ENCODE data around the gene FCSK.
A peak's percentile ranks its signal among the peaks of the same experiment; 100 is the strongest.

The FCSK gene

DNA sequence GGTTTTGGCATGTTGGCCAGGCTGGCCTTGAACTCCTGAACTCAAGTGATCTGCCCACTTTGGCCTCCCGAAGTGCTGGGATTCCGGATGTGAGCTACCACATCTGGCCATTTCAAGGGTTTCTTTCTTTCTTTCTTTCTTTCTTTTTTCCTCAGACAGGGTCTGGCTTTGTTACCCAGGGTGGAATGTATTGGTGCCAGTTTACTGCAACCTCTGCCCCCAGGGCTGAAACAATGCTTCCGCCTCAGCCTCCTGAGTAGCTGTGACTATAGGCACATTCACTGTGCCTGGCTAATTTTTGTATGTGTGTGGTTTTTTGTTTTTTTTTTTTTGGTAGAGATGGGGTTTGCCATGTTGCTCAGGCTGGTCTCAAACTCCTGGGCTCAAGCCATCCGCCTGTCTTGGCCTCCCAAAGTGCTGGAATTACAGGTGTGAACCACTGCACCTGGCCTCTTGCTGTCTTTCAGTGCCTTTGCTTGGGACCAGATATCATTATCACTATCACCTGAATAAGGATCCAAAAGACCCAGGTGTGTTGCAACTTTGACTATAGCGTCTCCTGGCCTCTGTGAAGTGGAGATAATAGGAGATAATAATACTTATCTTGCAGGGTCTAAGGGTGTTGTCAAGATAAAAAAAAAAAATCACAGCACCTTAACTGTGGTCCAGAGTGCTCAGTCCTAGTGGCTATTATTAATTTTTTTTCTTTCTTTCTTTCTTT is 3.2 kb downstream of the FCSK start:
- no peak for DNase-seq

DNA sequence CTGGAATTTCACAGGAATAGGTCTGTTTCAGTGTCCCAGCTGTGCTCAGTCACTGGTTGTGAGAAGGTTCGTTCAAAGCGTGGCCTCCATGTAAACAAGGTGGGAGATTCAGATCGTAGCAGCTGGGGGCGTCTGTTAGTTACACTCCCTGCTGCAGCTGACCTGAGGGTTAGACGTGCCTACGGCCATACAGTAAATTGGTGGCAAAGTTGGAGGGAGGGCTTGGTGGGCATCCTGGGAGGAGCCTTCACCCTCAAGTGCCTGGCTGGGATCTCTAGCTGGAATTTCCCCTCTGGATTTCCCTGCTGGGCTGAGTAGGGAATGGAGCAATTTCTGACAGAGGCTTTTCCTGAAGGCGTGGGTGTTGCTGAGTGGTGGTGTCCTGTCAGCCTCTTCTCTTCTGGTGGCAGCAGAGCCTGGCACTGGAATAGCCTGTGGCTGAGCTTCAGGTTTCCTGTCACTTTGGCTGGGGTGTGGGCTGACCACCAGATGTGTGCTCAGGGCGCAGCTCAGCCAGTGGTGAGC is 6.4 kb downstream of the FCSK start:
- DNase-seq = no peak

DNA sequence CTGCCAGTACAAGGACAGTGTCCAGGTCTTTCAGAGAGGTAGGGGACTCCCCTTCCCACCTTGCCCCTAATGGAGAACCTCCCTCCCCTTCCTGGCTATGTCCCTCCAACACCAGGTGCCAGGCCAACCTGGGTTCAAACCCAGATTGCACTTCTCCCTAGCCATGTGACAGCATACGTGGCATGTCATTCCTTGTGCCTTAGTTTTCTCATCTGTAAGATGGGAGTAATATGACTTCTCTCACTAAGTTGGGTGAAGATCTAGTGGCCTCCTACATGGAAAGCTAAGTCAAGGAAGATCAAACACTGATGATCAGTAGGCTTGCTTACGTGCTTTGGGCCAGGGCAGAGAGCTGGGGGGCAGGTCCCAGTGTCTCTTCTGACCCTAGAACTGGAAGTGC is 8.8 kb downstream of the FCSK start:
- no peak for DNase-seq

DNA sequence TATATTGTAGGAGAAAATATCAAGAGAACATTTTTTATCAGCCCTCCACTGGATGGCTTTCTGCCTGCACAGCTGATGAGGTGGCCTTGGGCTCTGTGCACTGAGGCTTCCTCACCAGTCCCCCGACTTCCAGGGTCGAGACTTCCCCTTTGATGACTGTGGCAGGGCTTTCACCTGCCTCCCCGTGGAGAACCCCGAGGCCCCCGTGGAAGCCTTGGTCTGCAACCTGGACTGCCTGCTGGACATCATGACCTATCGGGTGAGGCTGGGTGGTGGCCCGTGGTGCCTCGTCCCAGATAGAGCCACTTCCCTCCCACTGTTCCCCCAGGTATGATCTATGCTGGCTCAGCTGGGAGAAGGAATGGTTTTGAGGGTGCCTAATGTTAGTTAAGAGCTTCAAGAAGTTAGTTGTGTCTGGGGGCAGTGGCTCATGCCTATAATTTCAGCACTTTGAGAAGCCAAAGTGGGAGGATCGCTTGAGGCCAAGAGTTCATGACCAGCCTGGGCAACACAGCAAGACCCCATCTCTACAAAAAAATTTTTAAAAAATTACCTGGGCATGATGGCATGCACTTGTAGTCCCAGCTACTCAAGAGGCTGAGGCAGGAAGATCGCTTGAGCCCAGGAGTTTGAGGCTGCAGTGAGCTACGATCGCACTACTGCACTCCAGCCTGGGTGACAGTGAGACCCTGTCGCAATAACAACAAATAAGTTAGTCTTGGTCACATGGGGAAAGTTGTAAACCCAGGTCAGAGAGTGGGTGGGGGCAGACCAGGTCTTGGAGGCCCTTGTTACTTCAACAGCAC is 11.8 kb downstream of the FCSK start:
- DNase-seq = no peak

DNA sequence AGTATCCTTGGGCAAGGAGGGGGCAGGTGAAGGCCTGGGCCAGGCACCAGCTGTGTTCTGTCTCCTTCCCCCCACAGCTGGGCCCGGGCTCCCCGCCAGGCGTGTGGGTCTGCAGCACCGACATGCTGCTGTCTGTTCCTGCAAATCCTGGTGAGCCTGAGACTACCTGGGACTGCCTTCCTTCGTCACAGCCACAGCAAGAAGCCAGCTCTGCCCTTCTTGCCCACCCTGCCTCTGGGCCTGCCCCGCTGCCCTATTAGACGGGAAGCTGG is 12.3 kb downstream of the FCSK start:
- DNase-seq = no peak

DNA sequence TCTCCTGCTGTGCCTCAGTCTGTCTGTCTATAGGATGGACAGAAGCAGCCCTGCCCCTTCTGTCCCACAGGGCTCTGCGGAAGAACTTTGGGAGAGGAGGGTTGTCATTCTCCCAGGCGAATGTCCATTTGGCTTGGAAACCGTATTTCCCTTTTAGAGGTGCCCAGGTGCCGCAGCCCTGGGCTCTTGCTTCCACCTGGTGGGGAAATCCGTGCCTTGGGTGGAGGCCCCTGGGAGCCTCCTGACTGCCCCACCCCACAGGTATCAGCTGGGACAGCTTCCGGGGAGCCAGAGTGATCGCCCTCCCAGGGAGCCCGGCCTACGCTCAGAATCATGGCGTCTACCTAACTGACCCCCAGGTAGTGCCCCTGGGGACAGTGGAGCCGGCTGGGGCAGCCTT is 12.7 kb downstream of the FCSK start:
- DNase-seq = no peak

DNA sequence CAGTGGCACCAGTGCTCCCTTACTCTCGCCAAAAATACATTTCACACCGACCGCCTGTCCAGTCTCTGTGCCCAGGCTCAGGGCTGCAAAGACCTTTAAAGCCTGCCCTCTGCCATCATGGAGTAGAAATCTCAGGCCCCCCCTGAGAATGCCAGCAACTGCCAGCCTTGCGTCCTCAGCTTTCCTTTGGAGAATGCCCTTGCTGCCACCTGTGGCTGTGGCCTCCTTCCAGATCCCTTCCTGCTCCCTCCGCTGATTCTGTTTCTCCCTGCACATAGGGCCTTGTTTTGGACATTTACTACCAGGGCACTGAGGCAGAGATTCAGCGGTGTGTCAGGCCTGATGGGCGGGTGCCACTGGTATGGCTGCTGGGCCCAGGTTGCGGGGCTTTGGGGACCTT is 13.2 kb downstream of the FCSK start:
- no peak for DNase-seq

DNA sequence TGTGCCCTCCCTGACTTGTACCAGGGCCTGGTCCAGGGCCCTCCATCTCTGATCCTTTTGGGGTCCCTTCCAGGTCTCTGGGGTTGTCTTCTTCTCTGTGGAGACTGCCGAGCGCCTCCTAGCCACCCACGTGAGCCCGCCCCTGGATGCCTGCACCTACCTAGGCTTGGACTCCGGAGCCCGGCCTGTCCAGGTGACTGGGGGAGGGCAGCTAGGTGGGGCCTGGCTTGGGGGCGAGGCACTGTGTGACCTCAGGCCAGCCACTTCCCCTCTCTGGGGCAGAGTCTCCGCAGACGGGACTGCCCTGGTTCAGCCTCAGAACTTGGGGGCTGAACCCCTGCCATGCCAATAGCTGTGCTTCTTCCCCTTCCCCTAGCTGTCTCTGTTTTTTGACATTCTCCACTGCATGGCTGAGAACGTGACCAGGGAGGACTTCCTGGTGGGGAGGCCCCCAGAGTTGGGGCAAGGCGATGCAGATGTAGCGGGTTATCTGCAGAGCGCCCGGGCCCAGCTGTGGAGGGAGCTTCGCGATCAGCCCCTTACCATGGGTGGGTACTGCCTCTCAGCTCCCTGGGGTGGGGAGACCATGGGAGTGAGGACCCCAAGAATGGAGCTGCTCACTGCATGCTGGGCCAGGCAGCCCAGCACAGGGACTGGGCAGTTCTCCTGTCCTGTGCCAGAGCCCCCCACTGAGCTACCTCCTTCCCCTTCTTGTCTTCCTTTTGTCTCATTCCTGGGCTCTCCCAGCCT is 14.6 kb downstream of the FCSK start:
- DNase-seq = no peak

DNA sequence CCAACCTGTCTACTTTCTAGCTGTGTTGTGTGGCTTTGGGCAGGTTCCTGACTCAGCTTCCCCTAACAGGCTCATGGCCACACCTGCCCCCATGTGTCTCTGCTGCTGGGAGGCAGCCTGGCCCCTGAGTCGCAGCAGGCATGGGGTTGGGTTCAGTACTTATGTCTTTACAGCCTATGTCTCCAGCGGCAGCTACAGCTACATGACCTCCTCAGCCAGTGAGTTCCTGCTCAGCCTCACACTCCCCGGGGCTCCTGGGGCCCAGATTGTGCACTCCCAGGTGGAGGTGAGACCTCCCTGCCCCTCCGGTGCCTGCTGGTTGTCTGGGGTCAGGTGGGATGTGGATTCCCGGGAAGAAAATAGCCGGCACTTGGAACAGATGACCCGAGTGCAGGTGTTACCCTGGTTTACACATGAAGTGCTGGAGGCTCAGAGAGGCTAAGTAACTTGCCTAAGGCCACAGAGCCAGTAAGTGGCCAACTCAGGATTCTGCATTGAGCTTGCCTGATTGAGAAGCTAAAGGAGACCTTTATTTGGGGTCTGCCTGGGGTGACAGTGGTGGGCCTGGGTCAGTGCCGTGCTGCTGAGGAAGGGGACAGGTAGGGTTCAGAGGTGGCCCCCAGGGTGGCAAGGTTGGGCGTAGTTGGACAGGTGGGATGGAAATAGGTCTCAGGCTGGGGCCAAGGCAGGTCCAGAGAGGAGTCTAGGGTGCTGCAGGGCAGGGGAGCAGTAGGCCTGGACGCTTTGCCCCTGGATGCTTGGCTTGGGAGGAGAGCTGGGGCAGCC is 15.9 kb downstream of the FCSK start:
- DNase-seq = no peak

DNA sequence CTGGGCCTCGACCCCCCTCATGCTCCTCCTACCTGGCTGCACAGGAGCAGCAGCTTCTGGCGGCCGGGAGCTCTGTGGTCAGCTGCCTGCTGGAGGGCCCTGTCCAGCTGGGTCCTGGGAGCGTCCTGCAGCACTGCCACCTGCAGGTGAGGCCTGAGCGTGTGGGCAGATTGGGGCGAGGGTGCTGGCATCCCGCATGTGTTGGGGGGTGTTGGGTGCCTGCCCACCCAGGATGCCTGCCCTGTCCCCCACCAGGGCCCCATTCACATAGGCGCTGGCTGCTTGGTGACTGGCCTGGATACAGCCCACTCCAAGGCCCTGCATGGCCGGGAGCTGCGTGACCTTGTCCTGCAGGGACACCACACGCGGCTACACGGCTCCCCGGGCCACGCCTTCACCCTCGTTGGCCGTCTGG is 16.5 kb downstream of the FCSK start:
- no peak for DNase-seq

DNA sequence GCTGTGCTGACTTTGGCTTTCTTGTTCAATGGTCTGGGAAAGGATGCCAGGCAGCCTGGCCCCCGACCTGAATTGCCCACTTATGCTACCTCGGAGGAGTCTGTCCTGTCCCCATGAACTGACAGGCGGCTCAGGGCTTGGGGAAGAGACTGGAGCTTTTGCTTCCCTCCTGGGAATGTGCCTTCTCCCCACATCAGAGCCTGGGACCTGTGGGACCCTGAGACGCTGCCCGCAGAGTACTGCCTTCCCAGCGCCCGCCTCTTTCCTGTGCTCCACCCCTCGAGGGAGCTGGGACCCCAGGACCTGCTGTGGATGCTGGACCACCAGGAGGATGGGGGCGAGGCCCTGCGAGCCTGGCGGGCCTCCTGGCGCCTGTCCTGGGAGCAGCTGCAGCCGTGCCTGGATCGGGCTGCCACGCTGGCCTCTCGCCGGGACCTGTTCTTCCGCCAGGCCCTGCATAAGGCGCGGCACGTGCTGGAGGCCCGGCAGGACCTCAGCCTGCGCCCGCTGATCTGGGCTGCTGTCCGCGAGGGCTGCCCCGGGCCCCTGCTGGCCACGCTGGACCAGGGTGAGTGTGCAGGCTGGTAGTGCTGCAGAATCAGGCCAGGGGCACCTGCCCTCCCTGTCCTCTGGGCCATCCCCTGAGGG is 18.5 kb downstream of the FCSK start:
- no peak for DNase-seq

DNA sequence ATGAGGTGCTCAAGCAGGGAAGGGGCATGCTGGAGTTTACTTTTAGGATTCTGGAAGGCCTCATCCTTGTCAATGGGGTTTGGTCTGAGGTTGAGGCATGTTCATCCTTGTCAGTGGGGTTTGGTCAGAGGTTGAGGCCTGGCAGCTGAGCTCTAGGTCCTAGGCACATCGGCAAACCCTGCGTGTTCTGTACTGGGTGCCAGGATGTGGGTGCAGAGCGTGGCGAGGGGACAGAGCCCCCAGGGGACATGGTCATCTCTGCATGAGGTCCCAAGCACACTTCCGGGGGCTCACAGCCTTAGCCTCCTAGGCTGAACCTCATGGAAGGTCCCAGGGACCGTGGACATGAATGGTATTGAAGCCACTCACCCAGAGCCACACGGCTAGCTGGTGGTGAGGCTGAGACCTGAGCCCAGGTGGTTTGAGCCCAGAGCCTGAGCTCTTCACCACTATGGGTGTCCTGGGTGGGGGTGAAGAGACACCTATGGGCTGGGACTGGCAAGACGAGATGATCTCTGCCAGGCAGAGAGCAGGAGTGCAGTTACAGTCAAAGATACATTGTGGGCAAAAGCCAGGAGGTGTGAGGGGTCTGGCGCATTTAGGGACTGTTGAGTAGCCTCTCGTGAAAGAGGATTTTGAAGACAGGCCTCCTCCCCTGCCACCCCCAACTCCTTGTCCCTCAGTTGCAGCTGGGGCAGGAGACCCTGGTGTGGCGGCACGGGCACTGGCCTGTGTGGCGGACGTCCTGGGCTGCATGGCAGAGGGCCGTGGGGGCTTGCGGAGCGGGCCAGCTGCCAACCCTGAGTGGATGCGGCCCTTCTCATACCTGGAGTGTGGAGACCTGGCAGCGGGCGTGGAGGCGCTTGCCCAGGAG is 19.3 kb downstream of the FCSK start:
- no peak for DNase-seq

DNA sequence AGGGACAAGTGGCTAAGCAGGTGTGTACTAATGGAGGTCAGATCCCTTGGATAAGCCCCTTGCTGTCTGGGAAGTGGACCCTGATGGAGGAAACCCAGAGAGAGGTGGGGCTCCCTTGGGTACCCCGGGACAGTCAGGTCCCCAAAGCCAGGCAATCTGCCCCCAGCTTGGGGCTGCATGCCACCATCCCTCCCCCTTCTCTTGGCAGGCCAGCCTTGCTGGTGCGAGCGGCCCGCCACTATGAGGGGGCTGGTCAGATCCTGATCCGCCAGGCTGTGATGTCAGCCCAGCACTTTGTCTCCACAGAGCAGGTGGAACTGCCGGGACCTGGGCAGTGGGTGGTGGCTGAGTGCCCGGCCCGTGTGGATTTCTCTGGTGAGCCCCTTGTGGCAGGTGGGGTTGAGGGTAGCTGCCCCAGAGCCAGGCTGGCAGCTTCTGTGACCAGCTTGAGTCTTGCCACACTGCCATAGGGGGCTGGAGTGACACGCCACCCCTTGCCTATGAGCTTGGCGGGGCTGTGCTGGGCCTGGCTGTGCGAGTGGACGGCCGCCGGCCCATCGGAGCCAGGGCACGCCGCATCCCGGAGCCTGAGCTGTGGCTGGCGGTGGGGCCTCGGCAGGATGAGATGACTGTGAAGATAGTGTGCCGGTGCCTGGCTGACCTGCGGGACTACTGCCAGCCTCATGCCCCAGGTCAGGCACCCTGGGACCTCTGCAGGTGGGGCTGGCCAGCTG is 20.1 kb downstream of the FCSK start:
- DNase-seq = no peak

DNA sequence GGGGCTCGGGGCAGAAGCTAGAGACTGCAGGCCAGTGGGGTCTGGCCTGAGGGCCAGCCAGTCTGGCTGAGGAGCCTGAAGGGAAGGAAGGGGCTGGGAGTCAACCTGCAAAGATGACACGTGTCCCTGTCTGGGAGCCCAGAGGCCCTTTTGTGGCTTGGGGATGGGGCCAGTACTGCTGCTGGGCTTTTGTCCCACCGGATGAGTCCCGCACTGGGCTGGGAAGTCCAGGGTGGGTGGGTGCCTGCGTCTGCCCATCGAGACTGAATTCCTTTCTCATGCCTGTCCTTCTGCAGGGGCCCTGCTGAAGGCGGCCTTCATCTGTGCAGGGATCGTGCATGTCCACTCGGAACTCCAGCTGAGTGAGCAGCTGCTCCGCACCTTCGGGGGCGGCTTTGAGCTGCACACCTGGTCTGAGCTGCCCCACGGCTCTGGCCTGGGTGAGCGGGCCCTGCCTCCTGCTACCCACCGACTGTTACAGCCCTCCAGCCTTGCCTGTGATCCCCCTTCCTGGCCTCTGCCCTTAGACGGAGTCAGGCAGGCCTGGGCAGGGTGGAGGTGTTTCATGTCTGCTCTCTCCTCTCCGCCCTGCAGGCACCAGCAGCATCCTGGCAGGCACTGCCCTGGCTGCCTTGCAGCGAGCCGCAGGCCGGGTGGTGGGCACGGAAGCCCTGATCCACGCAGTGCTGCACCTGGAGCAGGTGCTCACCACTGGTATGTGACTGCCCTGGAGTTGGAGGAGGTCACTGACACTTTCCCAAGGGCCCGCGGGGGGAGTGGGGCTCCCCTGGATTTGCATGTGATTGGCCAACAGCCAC is 20.9 kb downstream of the FCSK start:
- DNase-seq = no peak

DNA sequence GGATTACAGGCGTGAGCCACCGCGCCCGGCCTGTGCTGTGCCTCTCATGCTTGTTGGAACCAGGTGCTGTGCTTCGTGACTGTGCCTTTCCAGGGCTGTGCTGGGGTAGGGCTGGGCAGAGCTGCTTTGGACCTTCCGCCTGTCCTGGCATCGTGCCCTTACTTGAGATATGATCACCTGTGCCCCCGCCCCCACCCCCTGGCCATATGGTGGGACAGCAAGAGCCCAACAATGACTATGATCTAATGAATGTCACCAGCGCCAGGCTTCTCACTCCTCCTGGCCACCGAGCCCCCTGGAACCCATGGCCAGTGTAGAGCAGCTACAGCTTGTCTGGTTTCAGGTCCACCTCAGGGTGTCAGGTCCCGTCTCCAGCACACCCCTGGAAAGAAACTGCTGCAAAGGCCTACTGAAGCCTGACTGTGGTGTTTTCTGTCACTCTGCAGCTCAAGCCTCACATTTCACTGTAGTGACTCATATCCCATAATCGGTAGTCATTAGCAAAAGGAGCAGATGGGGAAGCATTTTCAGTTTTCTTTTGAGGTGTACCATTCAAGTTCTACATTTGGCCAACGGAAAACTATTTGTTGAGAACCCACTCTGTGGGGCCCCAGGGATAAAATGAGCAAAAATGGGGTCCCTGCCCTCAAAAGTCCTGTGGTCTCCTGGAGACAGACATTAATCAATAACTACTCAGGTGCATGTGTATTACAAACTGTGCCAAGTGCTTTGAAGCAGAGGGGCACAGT is 22.1 kb downstream of the FCSK start:
- no peak for DNase-seq

DNA sequence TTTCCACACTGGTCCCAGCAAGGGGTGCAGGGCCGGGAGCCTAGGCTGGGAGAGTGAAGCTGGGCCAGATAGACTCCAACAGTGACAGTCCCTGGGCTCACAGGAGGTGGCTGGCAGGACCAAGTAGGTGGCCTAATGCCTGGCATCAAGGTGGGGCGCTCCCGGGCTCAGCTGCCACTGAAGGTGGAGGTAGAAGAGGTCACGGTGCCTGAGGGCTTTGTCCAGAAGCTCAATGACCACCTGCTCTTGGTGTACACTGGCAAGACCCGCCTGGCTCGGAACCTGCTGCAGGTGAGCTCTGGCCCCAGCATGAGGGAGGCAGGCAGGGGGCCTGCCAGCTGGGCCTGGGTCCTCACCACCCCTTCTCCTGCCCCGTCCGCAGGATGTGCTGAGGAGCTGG is 23.8 kb downstream of the FCSK start:
- DNase-seq = no peak

DNA sequence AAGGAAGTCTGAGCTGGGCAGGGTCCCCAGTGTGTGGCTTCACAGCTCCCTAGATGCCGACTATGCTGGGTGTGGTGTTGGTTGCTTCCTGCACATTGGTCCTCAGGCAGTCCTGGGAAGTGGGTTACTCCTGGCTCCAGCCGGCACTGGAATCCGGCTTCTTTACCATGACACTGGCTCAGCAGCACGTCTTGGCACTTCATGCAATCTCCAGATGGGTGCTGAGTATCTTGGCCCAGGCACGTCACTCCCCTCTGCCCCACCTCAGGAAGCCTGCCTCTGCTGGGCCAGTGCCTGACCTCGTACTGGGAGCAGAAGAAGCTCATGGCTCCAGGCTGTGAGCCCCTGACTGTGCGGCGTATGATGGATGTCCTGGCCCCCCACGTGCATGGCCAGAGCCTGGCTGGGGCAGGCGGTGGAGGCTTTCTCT is 24.5 kb downstream of the FCSK start:
- no peak for DNase-seq

DNA sequence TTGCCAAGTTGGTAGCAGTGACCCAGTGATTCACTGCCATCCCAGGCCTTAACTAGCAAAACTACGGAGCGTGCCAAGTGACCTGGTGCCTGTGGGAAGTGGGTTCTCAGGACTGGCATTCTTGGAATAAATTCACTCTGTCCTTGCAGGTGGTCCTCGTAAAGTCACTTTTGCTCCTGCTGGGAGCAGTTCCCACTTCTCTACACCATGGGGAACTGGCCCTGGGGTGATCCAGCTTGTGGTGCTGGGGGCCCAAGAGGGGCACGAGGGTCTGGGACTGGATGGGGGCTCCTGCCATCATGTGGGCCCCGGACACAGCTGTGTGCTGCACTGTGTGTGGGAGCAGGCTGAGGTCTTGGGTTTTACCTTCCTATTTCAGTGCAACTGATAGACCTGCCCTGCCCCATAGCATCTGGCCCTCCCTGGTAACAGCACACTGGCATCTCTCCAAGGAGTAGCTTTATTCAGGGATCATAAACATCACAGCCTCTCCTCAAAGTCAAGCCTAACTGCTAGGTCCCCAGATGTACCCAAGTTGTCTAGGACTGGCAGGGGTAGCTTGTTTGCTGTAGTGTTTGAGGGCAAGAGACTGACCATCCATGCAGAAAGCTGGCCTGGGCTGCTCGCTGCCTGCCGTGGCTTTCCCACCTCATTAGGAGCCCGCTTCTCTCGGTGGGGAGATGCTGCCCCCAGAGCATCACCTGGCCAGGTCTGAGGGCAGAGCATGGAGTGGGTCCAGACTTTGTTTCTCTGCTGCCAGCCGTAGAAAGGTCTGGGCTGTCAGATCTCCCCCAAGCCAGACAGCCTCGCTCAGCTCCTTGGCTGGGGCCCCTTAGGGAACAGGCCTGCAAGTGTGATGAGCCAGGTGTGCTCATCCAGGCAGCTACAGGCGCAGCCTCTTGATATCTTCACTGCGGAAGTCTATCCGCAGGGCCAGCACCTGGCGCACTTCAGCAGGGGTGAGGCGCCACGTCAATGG is 26.0 kb downstream of the FCSK start:
- DNase-seq = peak in 1 of 3 experiments; percentile 31
